PC-9 (cell line): ENCODE measurements around the gene LAT. TPM values are rescaled to one million over a fixed set of nuclear protein-coding genes. Genes with fewer than 3 reads are reported as not detected.
"Not testable (repeated sequence)": the region's sequence is repeated elsewhere in the genome, so short reads cannot be mapped to it uniquely, and the experiment has no call there.

Source experiments
- BruUV-seq: library from RNA; stranded (reverse); fragments of 400-500 nt; replicated peaks from 2 replicates; lab custom pipeline; 2021; lab: Mats Ljungman, UMichigan
- CTCF ChIA-PET: fragments of 300-600 bp; sonication (Branson Sonifier 250); formaldehyde crosslinking; loops from one replicate; lab custom pipeline; 2022; ENCODE audit warnings: antibody characterized with exemption; lab: Charles Lee
- POLR2A ChIA-PET: fragments of 300-600 bp; sonication (Branson Sonifier 250); formaldehyde crosslinking; loops from one replicate; lab custom pipeline; 2022; ENCODE audit warnings: antibody characterized with exemption; ENCODE audit not compliant: unreplicated experiment; lab: Charles Lee
- DNase-seq, 2 experiments: peaks; one replicate each; pipeline versions ENCODE4 v3.0.0 to v3.0.0-alpha.2; 2015 to 2022; ENCODE audit warnings: mixed read lengths in 1 of 2
- H2AFZ ChIP-seq: fragments of 200-600 bp; sonication (generic); 2 replicates; pipeline ENCODE4 v1.8.1; 2017; ENCODE audit warnings: antibody characterized with exemption
- H3F3A ChIP-seq: fragments of 200-600 bp; sonication (generic); 2 replicates; pipeline ENCODE4 v1.8.1; 2017; ENCODE audit warnings: antibody characterized with exemption, mild to moderate bottlenecking, low read depth; ENCODE audit not compliant: insufficient read depth
- H3K27ac ChIP-seq: fragments of 200-600 bp; sonication (generic); 2 replicates; pipeline ENCODE4 v1.6.1; 2016; ENCODE audit warnings: mixed run types
- H3K27me3 ChIP-seq: fragments of 200-600 bp; sonication (generic); 2 replicates; pipeline ENCODE4 v1.6.1; 2016; ENCODE audit warnings: low read depth, mixed run types; ENCODE audit not compliant: insufficient read depth
- H3K36me3 ChIP-seq: fragments of 200-600 bp; sonication (generic); 2 replicates; pipeline ENCODE4 v1.6.1; 2016; ENCODE audit warnings: low read depth, mixed run types
- H3K4me1 ChIP-seq: fragments of 200-600 bp; sonication (generic); replicated peaks from 2 replicates; pipeline ENCODE4 v1.6.1; 2016; ENCODE audit warnings: mixed run types; ENCODE audit not compliant: insufficient read depth
- H3K4me2 ChIP-seq: fragments of 200-600 bp; sonication (generic); 2 replicates; pipeline ENCODE4 v1.6.1; 2017; ENCODE audit warnings: mixed run types
- H3K4me3 ChIP-seq: fragments of 200-600 bp; sonication (generic); 2 replicates; pipeline ENCODE4 v1.6.1; 2016; ENCODE audit warnings: mixed run types
- H3K79me2 ChIP-seq: fragments of 200-600 bp; sonication (generic); 2 replicates; pipeline ENCODE4 v1.6.1; 2017; ENCODE audit warnings: low read depth, mixed run types
- H3K9me2 ChIP-seq: fragments of 200-600 bp; sonication (generic); 2 replicates; pipeline ENCODE4 v1.8.1; 2017; ENCODE audit warnings: mild to moderate bottlenecking; ENCODE audit not compliant: insufficient read depth
- H3K9me3 ChIP-seq: fragments of 200-600 bp; sonication (generic); 2 replicates; pipeline ENCODE4 v1.8.1; 2016; ENCODE audit warnings: low read depth; ENCODE audit not compliant: insufficient read depth
- H4K20me1 ChIP-seq: fragments of 200-600 bp; sonication (generic); 2 replicates; pipeline ENCODE4 v1.8.1; 2017; ENCODE audit not compliant: insufficient read depth
- EZH2 ChIP-seq: fragments of 200-600 bp; sonication (generic); IDR thresholded peaks from 2 replicates; pipeline ENCODE4 v1.8.0; 2017; ENCODE audit warnings: antibody characterized with exemption, low read depth
- intact Hi-C: fragments of 100-400 bp; cut with micrococcal nuclease; formaldehyde crosslinking; loops from one replicate; pipeline ENCODE4 v1.10.0; 2022; ENCODE audit not compliant: unreplicated experiment
- total RNA-seq: library from RNA; stranded (reverse); gene quantifications from 2 replicates; pipeline ENCODE4 v1.2.3, GENCODE V29; 2021
- TF ChIP-seq, protein P1 (sequence below): fragments of 200-600 bp; sonication (generic); conservative IDR thresholded peaks from 2 replicates; pipeline ENCODE4 v1.6.1; 2017; ENCODE audit warnings: mixed run types, antibody characterized with exemption, mild to moderate bottlenecking, moderate library complexity

Gene LAT
- total RNA-seq, 1 experiment from 2014 or later = 12.4 TPM

GRCh38 chr16:29000019-29000418 is 15.2 kb downstream of the LAT start:
- H3F3A ChIP-seq = no peaks in the 10 kb centered on the region
- H3K4me3 ChIP-seq = no peak overlapping the region
- H3K27me3 ChIP-seq = 0 out of 2 replicates have a peak, but pooled peaks cover 9% of the 10 kb centered on the region
- DNase-seq = no peak
- no peaks in the 10 kb centered on the region for H3K36me3 ChIP-seq
- no peak overlapping the region for H2AFZ ChIP-seq
- ChIA-PET CTCF (no interaction called here), POLR2A (no interaction called here)
- no TSS peak for BruUV-seq
- H3K4me1 ChIP-seq = no peaks in the 10 kb centered on the region
- no peaks in the 10 kb centered on the region for H3K9me2 ChIP-seq
- TF ChIP-seq EZH2 = no peak
- TF ChIP-seq, protein P1, sequence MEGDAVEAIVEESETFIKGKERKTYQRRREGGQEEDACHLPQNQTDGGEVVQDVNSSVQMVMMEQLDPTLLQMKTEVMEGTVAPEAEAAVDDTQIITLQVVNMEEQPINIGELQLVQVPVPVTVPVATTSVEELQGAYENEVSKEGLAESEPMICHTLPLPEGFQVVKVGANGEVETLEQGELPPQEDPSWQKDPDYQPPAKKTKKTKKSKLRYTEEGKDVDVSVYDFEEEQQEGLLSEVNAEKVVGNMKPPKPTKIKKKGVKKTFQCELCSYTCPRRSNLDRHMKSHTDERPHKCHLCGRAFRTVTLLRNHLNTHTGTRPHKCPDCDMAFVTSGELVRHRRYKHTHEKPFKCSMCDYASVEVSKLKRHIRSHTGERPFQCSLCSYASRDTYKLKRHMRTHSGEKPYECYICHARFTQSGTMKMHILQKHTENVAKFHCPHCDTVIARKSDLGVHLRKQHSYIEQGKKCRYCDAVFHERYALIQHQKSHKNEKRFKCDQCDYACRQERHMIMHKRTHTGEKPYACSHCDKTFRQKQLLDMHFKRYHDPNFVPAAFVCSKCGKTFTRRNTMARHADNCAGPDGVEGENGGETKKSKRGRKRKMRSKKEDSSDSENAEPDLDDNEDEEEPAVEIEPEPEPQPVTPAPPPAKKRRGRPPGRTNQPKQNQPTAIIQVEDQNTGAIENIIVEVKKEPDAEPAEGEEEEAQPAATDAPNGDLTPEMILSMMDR = no peak
- no peaks in the 10 kb centered on the region for H3K9me3 ChIP-seq
- H3K4me2 ChIP-seq = no peak overlapping the region
- H3K79me2 ChIP-seq = no peaks in the 10 kb centered on the region
- H3K27ac ChIP-seq = no peak overlapping the region
- no peaks in the 10 kb centered on the region for H4K20me1 ChIP-seq
- intact Hi-C loops = no loop called here

- CTCF ChIA-PET, H3K9me3 ChIP-seq, BruUV-seq, H3K4me2 ChIP-seq, H3K9me2 ChIP-seq, H3K27ac ChIP-seq, H4K20me1 ChIP-seq, intact Hi-C loops, H3K79me2 ChIP-seq, H2AFZ ChIP-seq, H3K36me3 ChIP-seq, H3F3A ChIP-seq, H3K4me3 ChIP-seq, H3K4me1 ChIP-seq, H3K27me3 ChIP-seq, POLR2A ChIA-PET: not testable (repeated sequence)
- peak in 1 of 2 experiments; percentile 22 for DNase-seq
Measured at GRCh38 chr16:29004496-29005139, 19.8 kb downstream of the LAT start.

DNA sequence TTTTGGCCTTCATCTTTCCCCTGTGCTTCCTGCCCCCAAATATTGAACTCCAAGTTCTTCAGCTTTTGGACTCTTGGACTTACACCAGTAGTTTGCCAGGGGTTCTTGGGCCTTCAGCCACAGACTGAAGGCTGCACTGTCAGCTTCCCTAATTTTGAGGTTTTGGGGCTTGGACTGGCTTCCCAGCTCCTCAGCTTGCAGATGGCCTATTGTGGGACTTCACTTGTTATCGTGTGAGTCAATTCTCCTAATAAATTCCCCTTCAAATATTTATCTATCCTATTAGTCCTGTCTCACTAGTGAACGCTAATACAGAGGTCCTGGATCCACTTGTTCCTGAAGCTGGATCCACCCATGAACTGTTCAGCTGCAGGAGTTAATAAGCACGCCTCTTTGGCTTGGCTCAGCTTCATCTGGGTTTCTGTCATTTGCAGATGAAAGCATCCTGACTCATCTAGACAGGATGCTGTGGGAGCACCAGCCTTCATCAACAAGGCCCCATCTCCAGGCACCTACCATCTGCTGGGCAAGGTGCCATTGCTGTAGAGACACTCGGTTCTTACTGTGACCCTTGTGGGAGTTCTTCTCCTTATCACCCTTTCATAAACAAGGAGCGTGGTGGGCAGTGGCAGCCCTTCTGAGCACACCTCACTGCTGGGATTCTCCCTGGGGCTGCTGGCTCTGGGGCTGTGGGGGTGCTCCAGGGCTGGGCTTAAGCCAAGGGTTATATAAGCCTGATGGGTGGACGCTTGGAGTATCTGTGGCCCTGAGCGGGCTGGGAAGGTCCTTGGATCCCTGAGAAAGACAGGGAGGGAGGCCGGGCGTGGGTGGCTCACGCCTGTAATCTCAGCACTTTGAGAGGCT is 23.1 kb downstream of the LAT start:
- POLR2A ChIA-PET = interaction anchor here (0.6 kb wide), 1 partner anchor 108 kb away, joined by 3 read pairs; no protein-coding TSS in a partner anchor
- DNase-seq = peak in 1 of 2 experiments; percentile 17

More for the DNA sequence above, 23.1 kb downstream of the LAT start:
- H3K79me2 ChIP-seq = no peaks in the 10 kb centered on the region
- no peaks in the 10 kb centered on the region for H3K4me1 ChIP-seq
- no peaks in the 10 kb centered on the region for H4K20me1 ChIP-seq
- H3K4me2 ChIP-seq = no peak overlapping the region
- H3K36me3 ChIP-seq = no peaks in the 10 kb centered on the region
- H2AFZ ChIP-seq = no peak overlapping the region
- no peaks in the 10 kb centered on the region for H3K9me3 ChIP-seq
- H3K27me3 ChIP-seq = 0 out of 2 replicates have a peak, but pooled peaks cover 4% of the 10 kb centered on the region
- H3F3A ChIP-seq = no peaks in the 10 kb centered on the region
- no TSS peak for BruUV-seq
- H3K4me3 ChIP-seq = no peak overlapping the region
- CTCF ChIA-PET = interaction anchor here (0.6 kb wide), 1 partner anchor 36 kb away, joined by 6 read pairs; no protein-coding TSS in a partner anchor
- no peak overlapping the region for H3K27ac ChIP-seq
- TF ChIP-seq EZH2 = no peak
- TF ChIP-seq, protein P1 = no peak
- no peaks in the 10 kb centered on the region for H3K9me2 ChIP-seq
- intact Hi-C loops = no loop called here
